Activated T-helper 2 cell treated with anti-CD3 and anti-CD28 coated beads, Interferon-gamma antibody, Interleukin-2, Interleukin-4, amounts not matched to agents 10 μg/mL and 5 μg/mL and 100 μg/mL, durations not matched to agents 14 hours and 24 hours and 36 hours (primary cell): Measurements from ENCODE around the gene HRK. TPM values are rescaled to one million over a fixed set of nuclear protein-coding genes. Genes with fewer than 3 reads are reported as not detected.

Source experiments
- DNase-seq: peaks from one replicate; pipeline ENCODE4 v3.0.0; 2021; ENCODE audit warnings: low spot score
- H3K27ac Mint-ChIP-seq: one replicate; pipeline ENCODE4 v1.8.0; 2021; ENCODE audit warnings: mixed read lengths
- H3K27me3 Mint-ChIP-seq: one replicate; pipeline ENCODE4 v1.8.0; 2021; ENCODE audit warnings: low read depth, mixed read lengths
- H3K36me3 Mint-ChIP-seq: one replicate; pipeline ENCODE4 v1.8.0; 2021; ENCODE audit warnings: low read depth, mixed read lengths
- H3K4me1 Mint-ChIP-seq: one replicate; pipeline ENCODE4 v1.8.0; 2021; ENCODE audit warnings: low read depth, mixed read lengths
- H3K4me3 Mint-ChIP-seq: one replicate; pipeline ENCODE4 v1.8.0; 2021; ENCODE audit warnings: low read depth, mild to moderate bottlenecking, moderate library complexity, mixed read lengths
- H3K9me3 Mint-ChIP-seq: one replicate; pipeline ENCODE4 v1.8.0; 2021; ENCODE audit warnings: mixed read lengths
- intact Hi-C: fragments of 100-400 bp; cut with micrococcal nuclease; formaldehyde crosslinking; loops from one replicate; pipeline ENCODE4 v1.15.1; 2023
- total RNA-seq: library from RNA; stranded (reverse); gene quantifications from 2 replicates; pipeline ENCODE4 v1.2.3, GENCODE V29; 2022

HRK gene
- total RNA-seq, 1 donor from 2014 or later, result not detected

DNA sequence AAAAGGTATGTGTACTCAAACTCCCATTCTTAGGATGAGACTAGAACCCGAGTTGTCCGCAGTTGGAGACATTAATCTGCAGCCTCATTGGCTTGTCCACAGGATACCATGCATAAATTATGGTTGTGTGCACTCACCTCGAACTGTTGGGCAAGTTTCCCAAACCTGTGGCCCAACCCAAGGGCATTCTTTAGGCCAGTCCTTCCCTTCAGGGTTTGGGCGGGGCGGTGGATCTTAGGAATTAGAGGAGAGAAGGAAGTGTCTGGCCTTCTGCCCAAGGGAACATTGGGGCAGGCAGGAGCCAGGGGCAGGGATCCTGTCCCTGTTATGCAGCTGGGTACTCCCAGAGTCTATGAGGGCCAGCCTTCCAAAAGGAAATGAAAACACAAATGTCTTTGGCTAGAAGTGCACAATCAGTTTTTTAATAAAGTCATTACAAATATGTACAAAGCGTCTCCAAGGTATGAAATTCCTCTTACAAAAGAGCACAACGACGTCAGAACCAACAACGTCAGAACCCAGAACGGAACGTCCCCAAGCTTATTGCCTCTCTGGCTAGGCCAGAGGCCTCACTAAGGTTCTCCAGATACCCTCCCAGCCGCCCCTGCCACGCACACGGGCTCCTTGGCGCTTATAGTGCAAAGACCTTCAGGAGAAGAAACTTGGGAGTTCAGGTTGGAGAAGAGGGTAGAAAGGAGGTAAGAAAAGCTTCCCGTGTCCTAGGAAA is 25.3 kb downstream of the HRK start:
- DNase-seq, result no peak
- H3K4me1 Mint-ChIP-seq, result no peaks in the 10 kb centered on the region
- H3K36me3 Mint-ChIP-seq, result no peaks in the 10 kb centered on the region
- peaks cover 22% of the 10 kb centered on the region for H3K27me3 Mint-ChIP-seq
- H3K27ac Mint-ChIP-seq, result no peak overlapping the region
- intact Hi-C loops, result no loop called here
- no peaks in the 10 kb centered on the region for H3K9me3 Mint-ChIP-seq
- no peak overlapping the region for H3K4me3 Mint-ChIP-seq

DNA sequence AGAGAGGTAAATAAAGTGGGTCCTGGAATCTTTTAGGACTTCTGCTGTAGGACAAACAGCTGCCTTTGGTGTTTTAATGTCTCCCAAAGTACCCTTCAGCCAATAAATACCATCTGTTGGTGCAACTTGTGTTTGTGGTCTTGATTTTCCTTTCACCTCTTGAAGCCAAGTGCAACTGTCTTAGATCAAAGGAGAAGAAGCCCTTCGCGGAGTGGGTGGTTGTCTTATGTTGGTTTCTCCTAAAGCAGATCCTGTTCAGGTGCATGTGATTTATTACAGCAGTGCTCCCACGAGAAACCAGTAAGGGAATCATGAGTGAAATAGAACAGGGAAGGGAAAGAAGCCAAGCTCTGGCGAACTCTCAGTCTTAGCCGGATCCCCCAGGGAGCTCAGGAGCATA is 27.7 kb downstream of the HRK start:
- Mint-ChIP-seq H3K36me3 (no peaks in the 10 kb centered on the region), H3K27me3 (peaks cover 8% of the 10 kb centered on the region), H3K4me1 (no peaks in the 10 kb centered on the region), H3K27ac (no peak overlapping the region), H3K9me3 (no peaks in the 10 kb centered on the region), H3K4me3 (no peak overlapping the region)
- intact Hi-C loops, result no loop called here
- DNase-seq, result no peak

DNA sequence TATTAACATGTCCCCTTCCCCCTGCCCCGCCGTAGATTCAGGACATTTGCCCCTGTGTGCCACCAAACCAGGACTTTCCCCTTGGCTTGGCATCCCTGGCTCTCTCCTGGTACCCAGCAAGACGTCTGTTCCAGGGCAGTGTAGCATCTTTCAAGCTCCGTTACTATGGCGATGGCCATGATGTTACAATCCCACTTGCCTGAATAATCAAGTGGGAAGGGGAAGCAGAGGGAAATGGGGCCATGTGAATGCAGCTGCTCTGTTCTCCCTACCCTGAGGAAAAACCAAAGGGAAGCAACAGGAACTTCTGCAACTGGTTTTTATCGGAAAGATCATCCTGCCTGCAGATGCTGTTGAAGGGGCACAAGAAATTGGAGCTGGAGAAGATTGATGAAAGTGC is 28.9 kb downstream of the HRK start:
- Mint-ChIP-seq H3K27ac (no peak overlapping the region), H3K36me3 (no peaks in the 10 kb centered on the region), H3K27me3 (peaks cover under 1% of the 10 kb centered on the region), H3K4me1 (no peaks in the 10 kb centered on the region), H3K9me3 (no peaks in the 10 kb centered on the region), H3K4me3 (no peak overlapping the region)
- no peak for DNase-seq
- intact Hi-C loops, result no loop called here

DNA sequence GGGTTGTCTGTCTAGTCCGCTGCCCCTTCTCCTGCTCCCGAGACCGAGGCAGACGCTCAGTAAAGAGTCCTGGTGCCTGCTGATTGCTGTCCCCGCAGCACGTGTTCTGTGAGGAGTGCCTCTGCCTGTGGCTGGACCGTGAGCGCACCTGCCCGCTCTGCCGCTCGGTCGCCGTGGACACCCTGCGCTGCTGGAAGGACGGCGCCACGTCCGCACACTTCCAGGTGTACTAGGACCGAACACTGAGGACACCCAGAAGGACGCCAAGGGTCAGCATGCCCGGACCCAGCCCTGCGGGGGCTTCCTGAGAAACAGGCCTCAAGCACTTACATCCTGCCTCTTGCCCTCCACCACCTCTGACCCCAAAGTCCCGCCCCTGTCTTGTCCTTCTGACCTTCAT is 32.0 kb downstream of the HRK start:
- no peak overlapping the region for H3K4me3 Mint-ChIP-seq
- no peaks in the 10 kb centered on the region for H3K4me1 Mint-ChIP-seq
- H3K9me3 Mint-ChIP-seq, result no peaks in the 10 kb centered on the region
- no peak overlapping the region for H3K27ac Mint-ChIP-seq
- H3K36me3 Mint-ChIP-seq, result no peaks in the 10 kb centered on the region
- intact Hi-C loops, result no loop called here
- DNase-seq, result no peak
- H3K27me3 Mint-ChIP-seq, result no peaks in the 10 kb centered on the region

DNA sequence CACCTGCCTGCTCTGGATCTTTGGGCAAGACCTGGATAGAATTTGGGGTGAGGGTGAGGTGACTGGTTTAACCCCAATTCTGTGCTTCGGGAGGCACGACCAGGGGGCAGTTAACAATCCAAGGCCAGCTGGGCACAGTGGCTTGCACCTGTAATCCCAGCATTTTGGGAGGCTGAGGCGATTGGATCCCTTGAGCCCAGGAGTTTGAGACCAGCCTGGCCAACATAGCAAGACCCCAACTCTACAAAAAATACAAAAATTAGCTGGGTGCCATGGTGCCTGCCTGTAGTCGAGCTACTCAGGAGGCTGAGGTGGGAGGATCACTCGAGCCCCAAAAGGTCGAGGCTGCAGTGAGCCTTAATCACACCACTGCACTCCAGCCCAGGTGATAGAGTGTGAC is 38.2 kb downstream of the HRK start:
- no peaks in the 10 kb centered on the region for H3K4me1 Mint-ChIP-seq
- H3K36me3 Mint-ChIP-seq, result no peaks in the 10 kb centered on the region
- intact Hi-C loops, result no loop called here
- no peaks in the 10 kb centered on the region for H3K27me3 Mint-ChIP-seq
- H3K4me3 Mint-ChIP-seq, result no peak overlapping the region
- no peak for DNase-seq
- H3K27ac Mint-ChIP-seq, result no peak overlapping the region
- no peaks in the 10 kb centered on the region for H3K9me3 Mint-ChIP-seq

DNA sequence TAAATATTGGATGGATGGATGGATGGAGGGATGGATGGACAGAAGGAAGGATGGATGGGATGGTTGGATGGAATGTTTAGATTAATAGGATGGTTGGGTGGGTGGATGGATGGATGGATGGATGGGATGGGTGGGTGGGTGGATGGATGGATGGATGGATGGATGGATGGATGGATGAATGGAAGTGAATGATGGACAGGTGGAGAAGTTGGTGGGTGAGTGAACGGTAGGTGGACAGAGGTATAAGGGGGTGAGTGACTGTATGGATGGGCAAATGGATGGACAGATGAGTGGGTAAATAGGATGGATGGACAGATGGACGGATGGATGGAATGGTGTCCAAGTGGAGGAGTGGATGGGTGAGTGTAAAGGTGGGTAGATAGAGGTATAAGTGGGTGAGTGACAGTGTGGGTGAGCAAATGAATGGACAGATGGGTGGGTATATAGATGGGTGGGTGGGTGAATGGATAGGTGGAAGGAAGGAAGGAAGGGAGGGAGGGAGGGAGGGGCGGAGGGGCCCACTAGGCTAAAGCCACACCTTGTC is 41.9 kb downstream of the HRK start:
- no peaks in the 10 kb centered on the region for H3K4me1 Mint-ChIP-seq
- DNase-seq, result no peak
- H3K4me3 Mint-ChIP-seq, result no peak overlapping the region
- intact Hi-C loops, result no loop called here
- no peaks in the 10 kb centered on the region for H3K27me3 Mint-ChIP-seq
- H3K9me3 Mint-ChIP-seq, result no peaks in the 10 kb centered on the region
- no peaks in the 10 kb centered on the region for H3K36me3 Mint-ChIP-seq
- H3K27ac Mint-ChIP-seq, result no peak overlapping the region

DNA sequence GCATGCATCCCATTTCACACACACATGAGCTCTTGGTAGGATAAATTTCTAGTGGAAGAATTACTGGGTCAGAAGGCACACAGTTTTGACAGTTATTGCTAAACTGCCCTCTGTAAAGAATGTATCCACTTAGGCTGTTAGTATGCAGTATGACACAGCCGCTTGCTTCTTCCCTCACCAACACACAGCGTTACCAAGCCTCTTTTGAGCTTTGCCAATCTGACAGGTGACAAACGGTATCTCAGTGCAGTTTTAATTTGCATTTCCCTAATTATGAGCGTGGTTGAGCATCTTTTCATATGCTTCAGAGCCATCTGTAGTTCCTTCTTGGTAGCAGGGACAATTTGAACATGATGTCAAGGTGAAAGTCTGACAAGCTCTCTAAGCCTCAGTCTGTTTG is 42.9 kb downstream of the HRK start:
- Mint-ChIP-seq H3K27me3 (no peaks in the 10 kb centered on the region), H3K4me3 (no peak overlapping the region)
- intact Hi-C loops, result no loop called here

DNA sequence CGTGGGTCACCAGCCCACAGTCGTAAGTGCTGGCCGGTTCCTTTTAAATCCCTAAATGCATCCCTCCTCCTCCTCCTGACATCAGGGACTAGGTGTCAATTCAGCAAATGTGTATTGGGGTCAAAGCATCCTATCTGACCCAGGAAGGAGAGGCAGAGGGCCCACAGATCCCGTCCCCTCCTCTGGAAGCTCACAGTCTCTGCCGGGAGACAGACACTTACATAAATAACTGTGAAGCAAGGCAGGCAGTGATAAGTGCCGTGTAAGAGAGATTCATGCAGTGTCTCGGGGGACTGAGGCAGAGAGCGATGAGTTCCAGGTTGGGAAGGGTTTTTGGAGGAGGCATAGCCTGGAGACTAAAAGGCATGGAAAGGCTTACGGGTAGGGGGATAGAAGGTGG is 44.1 kb downstream of the HRK start:
- Mint-ChIP-seq H3K36me3 (no peaks in the 10 kb centered on the region), H3K27ac (no peak overlapping the region), H3K4me1 (no peaks in the 10 kb centered on the region)

More for the DNA sequence above, 42.9 kb downstream of the HRK start:
- H3K36me3 Mint-ChIP-seq, result no peaks in the 10 kb centered on the region
- no peaks in the 10 kb centered on the region for H3K9me3 Mint-ChIP-seq
- no peak overlapping the region for H3K27ac Mint-ChIP-seq
- H3K4me1 Mint-ChIP-seq, result no peaks in the 10 kb centered on the region
- no peak for DNase-seq

DNA sequence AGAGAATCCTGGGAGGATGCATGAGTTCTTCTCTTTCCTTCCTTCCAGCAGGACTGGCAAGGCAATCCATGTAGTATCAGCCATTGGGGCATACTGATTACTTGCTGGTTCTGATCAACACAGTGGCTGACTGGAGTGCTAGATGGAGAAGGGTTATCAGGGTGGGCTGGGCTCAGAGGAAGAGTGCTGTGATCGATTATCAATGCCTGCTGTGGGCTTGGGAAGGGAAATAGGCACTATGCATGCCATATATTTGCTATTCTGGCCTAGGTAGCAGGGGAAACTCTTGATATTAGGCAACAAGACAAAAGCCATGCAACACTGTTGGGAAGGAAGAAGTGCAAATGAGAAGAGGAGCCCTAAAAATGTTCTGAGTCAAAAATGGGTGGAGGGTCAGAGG is 45.8 kb downstream of the HRK start:
- no peaks in the 10 kb centered on the region for H3K4me1 Mint-ChIP-seq
- no peak overlapping the region for H3K4me3 Mint-ChIP-seq
- H3K27ac Mint-ChIP-seq, result no peak overlapping the region
- intact Hi-C loops, result no loop called here
- no peak for DNase-seq
- H3K36me3 Mint-ChIP-seq, result no peaks in the 10 kb centered on the region
- H3K27me3 Mint-ChIP-seq, result no peaks in the 10 kb centered on the region
- no peaks in the 10 kb centered on the region for H3K9me3 Mint-ChIP-seq

More for the DNA sequence above, 44.1 kb downstream of the HRK start:
- DNase-seq, result no peak
- Mint-ChIP-seq H3K27me3 (no peaks in the 10 kb centered on the region), H3K9me3 (no peaks in the 10 kb centered on the region), H3K4me3 (no peak overlapping the region)
- intact Hi-C loops, result no loop called here

DNA sequence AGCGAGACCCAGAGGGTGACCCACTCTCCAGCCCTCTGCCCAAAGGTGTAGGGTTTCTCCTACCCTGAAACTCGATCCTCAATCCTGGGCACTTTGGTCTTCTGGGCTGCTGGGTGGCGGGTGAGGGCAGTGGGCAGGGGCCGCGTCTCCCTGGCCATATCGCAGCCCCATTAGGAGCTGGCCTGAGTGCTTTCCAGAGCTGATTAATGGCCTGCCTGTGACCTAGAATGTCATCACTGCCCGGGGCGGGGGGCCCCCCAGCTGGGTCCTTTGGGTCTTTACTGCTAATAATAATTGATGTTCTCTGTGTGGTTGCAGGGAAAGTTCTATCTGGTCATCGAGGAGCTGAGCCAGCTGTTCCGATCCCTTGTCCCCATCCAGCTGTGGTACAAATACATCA is 47.8 kb downstream of the HRK start:
- Mint-ChIP-seq H3K27ac (no peak overlapping the region), H3K4me3 (no peak overlapping the region), H3K27me3 (no peaks in the 10 kb centered on the region), H3K4me1 (no peaks in the 10 kb centered on the region), H3K36me3 (no peaks in the 10 kb centered on the region), H3K9me3 (no peaks in the 10 kb centered on the region)
- intact Hi-C loops, result no loop called here
- DNase-seq, result no peak

DNA sequence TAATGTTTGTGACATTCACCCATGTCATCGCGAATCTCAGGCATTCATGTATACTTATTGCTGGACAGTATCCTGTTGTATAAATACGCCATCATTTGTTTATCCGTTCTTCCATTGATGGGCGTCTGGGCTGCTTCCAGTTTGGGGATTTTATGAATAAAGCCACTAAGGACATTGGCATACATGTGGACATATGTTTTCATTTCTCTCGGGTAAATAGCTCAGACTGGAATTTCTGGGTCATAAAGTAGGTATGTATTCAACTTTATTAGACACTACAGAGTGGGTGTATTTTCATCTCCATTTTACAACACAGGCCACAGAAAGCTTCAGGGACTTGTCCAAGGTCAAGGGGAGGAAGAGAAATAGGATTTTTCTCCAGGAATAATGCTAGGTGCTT is 48.9 kb downstream of the HRK start:
- intact Hi-C loops, result no loop called here
- Mint-ChIP-seq H3K27me3 (no peaks in the 10 kb centered on the region), H3K36me3 (no peaks in the 10 kb centered on the region), H3K9me3 (no peaks in the 10 kb centered on the region), H3K4me3 (no peak overlapping the region), H3K27ac (no peak overlapping the region), H3K4me1 (no peaks in the 10 kb centered on the region)
- DNase-seq, result no peak

DNA sequence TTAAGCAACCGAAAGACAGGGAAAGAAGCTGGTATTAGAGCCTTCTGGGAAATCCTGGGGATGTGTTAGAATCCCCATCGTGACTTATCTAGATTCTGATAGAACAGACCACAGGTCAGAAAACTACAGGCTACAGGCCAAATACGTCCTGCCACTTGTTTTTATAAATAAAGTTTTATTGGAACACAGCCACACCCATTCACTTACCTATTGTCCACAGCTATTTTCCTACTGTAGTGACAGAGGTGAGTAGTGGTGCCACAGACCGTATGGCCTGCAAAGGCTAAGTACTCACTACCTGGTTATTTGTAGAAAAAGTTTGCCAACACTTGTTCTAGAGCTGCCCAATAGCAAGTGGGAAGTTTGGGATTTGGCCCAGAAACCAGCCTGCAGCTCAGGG is 53.8 kb downstream of the HRK start:
- H3K4me3 Mint-ChIP-seq, result no peak overlapping the region
- DNase-seq, result no peak
- intact Hi-C loops, result no loop called here
- H3K9me3 Mint-ChIP-seq, result no peaks in the 10 kb centered on the region
- no peaks in the 10 kb centered on the region for H3K4me1 Mint-ChIP-seq
- no peak overlapping the region for H3K27ac Mint-ChIP-seq
- H3K36me3 Mint-ChIP-seq, result no peaks in the 10 kb centered on the region
- H3K27me3 Mint-ChIP-seq, result no peaks in the 10 kb centered on the region

DNA sequence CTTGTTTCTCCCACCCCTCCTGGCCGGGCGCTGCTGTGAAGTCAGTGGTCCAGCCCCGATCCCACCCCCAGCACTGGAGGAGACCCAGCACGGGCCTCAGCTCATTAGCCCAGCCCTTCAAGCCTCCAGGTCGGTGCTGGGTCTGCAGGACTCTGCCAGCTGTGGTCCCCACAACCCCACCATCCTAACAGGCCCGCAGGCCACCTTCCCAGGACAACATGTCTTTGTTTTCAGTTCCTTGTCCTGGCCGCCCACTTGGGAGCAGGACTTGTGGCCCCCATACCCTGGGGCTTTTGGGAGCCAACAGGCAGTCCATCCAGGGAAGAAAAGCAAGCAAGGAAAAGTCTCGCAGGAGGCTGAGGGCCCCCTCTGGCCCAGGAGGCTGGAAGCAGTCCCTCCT is 60.0 kb downstream of the HRK start:
- Mint-ChIP-seq H3K9me3 (no peaks in the 10 kb centered on the region), H3K4me1 (peaks cover 13% of the 10 kb centered on the region), H3K4me3 (no peak overlapping the region), H3K27me3 (peaks cover 5% of the 10 kb centered on the region), H3K27ac (no peak overlapping the region), H3K36me3 (no peaks in the 10 kb centered on the region)
- intact Hi-C loops, result no loop called here
- DNase-seq, result no peak
